H1 (cell line): ENCODE data around the gene DNAJA3. TPM values are rescaled to one million over a fixed set of nuclear protein-coding genes. Genes with fewer than 3 reads are reported as not detected.

ENCODE experiments used
- CEBPB ChIP-seq: IDR thresholded peaks from 2 replicates; pipeline ENCODE4 v1.6.1; 2012; ENCODE audit warnings: low read depth, low read length
- HDAC2 ChIP-seq, 2 experiments: fragments of 300-600 bp in 1 of 2; sonication (generic) in 1 of 2; IDR thresholded peaks; 2 replicates each; pipeline ENCODE4 v1.6.1; 2011 to 2012; ENCODE audit warnings: low read depth in 2 of 2, low read length in 2 of 2, mild to moderate bottlenecking in 2 of 2, moderate library complexity in 2 of 2, borderline replicate concordance in 1 of 2, inconsistent platforms in 1 of 2
- RXRA ChIP-seq: IDR thresholded peaks from 2 replicates; pipeline ENCODE4 v1.6.1; 2011; ENCODE audit warnings: low read depth, mild to moderate bottlenecking, low read length, moderate library complexity; ENCODE audit not compliant: insufficient read depth
- polyA plus RNA-seq, 7 experiments: library from polyadenylated mRNA; depleted of rRNA in 3 of 7; stranded (reverse) in 5 of 7; unstranded in 2 of 7; fragments of >200 nt in 5 of 7; fragments of 200-250 nt in 2 of 7; gene quantifications; 1 replicate in 5 of 7; 2 replicates in 1 of 7; 4 replicates in 1 of 7; pipeline versions ENCODE4 v1.2.1 to v1.2.3, GENCODE V29; 2011 to 2013; ENCODE audit warnings: missing spikeins in 2 of 7, mixed read lengths in 2 of 7
- total RNA-seq: library from RNA; stranded (reverse); fragmentation: NEBNext Ultra II Directional; extraction: Animal tissue kit (Norgen Biotek cat#: 25700); gene quantifications from 2 replicates; pipeline ENCODE4 v1.2.1, GENCODE V29; 2021

The DNAJA3 gene
- total and polyA plus RNA-seq, 2 of the 8 experiments (the other 6 are each of a cell fraction or from before 2014, with no cell fraction given): 37.3 to 59.1 TPM

DNA sequence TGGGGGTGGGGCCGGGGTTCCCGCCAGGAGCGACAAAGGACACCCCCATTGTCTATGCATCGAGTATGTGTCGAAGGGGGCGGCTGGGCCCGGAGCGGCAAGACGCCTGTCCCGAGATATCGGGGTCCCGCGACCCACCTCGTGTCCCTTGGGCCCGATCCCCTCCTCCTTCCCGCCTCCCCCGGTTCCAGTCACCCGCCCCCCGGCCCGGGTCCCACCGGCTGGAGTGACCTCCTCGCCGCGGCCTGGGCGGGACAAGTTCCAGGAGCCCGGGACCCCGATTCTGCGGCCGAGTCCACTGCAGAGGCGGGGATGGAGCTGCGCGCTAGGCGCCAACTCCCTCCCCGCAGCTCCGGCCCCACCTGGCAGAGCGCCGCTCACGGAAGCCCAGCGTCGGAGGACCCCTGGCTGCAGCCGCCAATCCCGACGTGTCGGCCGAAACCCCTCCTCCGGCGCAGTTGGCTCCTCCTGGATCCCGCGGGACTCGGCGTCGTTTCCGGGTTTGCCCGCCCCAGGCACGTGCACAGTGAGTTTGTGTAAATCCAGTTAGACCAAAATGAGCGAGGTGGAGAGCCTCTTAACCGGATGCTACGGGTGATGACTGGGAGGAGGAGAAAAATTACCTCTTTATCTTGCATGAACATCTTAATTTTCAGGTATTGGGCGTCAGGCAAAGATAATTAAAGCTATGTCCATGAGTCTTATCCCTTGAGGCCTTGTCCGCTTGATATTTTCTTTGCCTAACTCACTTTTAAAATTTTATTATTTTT is 48.7 kb downstream of the DNAJA3 start, which contains the start of gene NMRAL1 (continued):
- TF ChIP-seq RXRA (no peak), CEBPB (no peak), HDAC2 (IDR thresholded peaks at IDR 0.05; ENCODE audit: borderline replicate concordance in 1 of 2, low read depth in 2 of 2, low read length in 2 of 2) (0 out of 4 replicates have a peak, but pooled peaks of 1 of the 2 experiments have one; percentile 57)
